ENCODE data around the gene RPS6KB2. TPM values are rescaled to one million over a fixed set of nuclear protein-coding genes. Genes with fewer than 3 reads are reported as not detected.

Gene RPS6KB2
- polyA plus RNA-seq, 1 donor from 2014 or later: 92.8 TPM

DNA sequence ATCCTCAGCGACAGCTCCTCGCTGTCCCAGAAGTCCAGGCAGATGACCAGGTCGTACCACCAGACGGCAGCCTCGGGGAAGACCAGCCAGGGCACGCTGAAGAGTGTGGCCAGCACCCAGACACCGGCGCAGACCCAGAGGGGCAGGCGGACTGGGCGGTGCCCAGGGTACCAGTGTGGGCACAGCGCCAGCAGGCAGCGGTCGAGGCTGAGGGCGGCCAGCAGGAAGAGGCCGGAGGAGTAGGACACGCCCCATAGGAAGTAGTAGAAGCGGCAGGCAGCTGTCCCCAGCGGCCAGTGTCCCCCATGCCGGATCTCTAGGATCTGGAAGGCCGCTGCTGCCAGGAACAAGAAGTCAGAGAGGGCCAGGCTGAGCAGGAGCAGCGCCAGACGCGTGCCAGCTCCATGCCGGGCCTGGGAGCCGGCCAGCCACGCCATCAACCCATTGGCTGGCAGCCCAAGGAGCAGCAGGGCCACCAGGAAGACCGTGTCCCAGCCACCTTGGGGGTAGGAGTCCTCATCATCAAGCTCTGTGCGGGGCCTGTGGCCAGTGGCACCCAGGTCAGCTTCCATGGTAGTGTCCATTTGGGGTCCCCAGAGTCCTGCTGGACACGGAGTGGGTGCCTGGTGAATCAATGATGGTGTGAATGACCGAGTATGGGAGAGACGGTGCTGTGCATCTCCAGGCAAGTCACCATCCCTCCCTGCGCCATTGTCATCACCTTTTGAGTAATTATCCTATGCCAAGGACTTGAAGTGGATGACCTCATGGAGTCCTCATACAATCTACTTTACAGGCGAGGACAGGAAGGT lies 24.1 kb downstream of the RPS6KB2 start, which contains the start of gene GPR152:
Gene GPR152 (minus strand): TSS at position 589 of the 812 bp plus-strand sequence. CDS start 5 bp downstream, at position 584.
- no peaks in the 10 kb centered on the region for H4K20me1 ChIP-seq (ENCODE audit: insufficient read depth)
- no peak within 1 kb of the TSS for H3K27ac ChIP-seq (ENCODE audit: low read length)
- H3K79me2 ChIP-seq (replicated peaks; ENCODE audit: insufficient read depth, low read length): no peaks in the 10 kb centered on the region
- TF ChIP-seq RAD21 (conservative IDR thresholded peaks at IDR 0.05) (no peak), EP300 (conservative IDR thresholded peaks at IDR 0.05; ENCODE audit: poor library complexity, severe bottlenecking) (no peak), EZH2 (IDR thresholded peaks at IDR 0.05; ENCODE audit: borderline replicate concordance, insufficient read depth, low read length, poor library complexity, severe bottlenecking) (no peak), TAF1 (IDR thresholded peaks at IDR 0.05; ENCODE audit: low read depth) (no peak), SMC3 (conservative IDR thresholded peaks at IDR 0.05; ENCODE audit: poor library complexity) (no peak), MXI1 (conservative IDR thresholded peaks at IDR 0.05; ENCODE audit: poor library complexity, severe bottlenecking) (no peak), POLR2AphosphoS5 (IDR thresholded peaks at IDR 0.05) (no peak)
- TF ChIP-seq, protein P1, sequence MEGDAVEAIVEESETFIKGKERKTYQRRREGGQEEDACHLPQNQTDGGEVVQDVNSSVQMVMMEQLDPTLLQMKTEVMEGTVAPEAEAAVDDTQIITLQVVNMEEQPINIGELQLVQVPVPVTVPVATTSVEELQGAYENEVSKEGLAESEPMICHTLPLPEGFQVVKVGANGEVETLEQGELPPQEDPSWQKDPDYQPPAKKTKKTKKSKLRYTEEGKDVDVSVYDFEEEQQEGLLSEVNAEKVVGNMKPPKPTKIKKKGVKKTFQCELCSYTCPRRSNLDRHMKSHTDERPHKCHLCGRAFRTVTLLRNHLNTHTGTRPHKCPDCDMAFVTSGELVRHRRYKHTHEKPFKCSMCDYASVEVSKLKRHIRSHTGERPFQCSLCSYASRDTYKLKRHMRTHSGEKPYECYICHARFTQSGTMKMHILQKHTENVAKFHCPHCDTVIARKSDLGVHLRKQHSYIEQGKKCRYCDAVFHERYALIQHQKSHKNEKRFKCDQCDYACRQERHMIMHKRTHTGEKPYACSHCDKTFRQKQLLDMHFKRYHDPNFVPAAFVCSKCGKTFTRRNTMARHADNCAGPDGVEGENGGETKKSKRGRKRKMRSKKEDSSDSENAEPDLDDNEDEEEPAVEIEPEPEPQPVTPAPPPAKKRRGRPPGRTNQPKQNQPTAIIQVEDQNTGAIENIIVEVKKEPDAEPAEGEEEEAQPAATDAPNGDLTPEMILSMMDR (IDR thresholded peaks at IDR 0.05; ENCODE audit: poor library complexity, severe bottlenecking): no peak
- TF ChIP-seq, protein P2, sequence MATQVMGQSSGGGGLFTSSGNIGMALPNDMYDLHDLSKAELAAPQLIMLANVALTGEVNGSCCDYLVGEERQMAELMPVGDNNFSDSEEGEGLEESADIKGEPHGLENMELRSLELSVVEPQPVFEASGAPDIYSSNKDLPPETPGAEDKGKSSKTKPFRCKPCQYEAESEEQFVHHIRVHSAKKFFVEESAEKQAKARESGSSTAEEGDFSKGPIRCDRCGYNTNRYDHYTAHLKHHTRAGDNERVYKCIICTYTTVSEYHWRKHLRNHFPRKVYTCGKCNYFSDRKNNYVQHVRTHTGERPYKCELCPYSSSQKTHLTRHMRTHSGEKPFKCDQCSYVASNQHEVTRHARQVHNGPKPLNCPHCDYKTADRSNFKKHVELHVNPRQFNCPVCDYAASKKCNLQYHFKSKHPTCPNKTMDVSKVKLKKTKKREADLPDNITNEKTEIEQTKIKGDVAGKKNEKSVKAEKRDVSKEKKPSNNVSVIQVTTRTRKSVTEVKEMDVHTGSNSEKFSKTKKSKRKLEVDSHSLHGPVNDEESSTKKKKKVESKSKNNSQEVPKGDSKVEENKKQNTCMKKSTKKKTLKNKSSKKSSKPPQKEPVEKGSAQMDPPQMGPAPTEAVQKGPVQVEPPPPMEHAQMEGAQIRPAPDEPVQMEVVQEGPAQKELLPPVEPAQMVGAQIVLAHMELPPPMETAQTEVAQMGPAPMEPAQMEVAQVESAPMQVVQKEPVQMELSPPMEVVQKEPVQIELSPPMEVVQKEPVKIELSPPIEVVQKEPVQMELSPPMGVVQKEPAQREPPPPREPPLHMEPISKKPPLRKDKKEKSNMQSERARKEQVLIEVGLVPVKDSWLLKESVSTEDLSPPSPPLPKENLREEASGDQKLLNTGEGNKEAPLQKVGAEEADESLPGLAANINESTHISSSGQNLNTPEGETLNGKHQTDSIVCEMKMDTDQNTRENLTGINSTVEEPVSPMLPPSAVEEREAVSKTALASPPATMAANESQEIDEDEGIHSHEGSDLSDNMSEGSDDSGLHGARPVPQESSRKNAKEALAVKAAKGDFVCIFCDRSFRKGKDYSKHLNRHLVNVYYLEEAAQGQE (IDR thresholded peaks at IDR 0.05; ENCODE audit: borderline replicate concordance): no peak
- H3K9me2 ChIP-seq (ENCODE audit: insufficient read depth, low read length): no peaks in the 10 kb centered on the region
- no peaks in the 10 kb centered on the region for H3K36me3 ChIP-seq (ENCODE audit: insufficient read depth, low read length)
- H3K9ac ChIP-seq (ENCODE audit: low read length): no peak within 1 kb of the TSS
- H3K9me3 ChIP-seq (ENCODE audit: low read length): no peaks in the 10 kb centered on the region
- H2AFZ ChIP-seq (ENCODE audit: low read depth, low read length): no peak within 1 kb of the TSS
- H3F3A ChIP-seq (ENCODE audit: insufficient read depth, low read length, poor library complexity, severe bottlenecking): no peaks in the 10 kb centered on the region
- H3K4me3 ChIP-seq (ENCODE audit: low read length): no peak within 1 kb of the TSS
- no peak within 1 kb of the TSS for H3K4me2 ChIP-seq (ENCODE audit: low read length)
- no peaks in the 10 kb centered on the region for H3K27me3 ChIP-seq (ENCODE audit: insufficient read depth, low read depth, low read length)

DNA sequence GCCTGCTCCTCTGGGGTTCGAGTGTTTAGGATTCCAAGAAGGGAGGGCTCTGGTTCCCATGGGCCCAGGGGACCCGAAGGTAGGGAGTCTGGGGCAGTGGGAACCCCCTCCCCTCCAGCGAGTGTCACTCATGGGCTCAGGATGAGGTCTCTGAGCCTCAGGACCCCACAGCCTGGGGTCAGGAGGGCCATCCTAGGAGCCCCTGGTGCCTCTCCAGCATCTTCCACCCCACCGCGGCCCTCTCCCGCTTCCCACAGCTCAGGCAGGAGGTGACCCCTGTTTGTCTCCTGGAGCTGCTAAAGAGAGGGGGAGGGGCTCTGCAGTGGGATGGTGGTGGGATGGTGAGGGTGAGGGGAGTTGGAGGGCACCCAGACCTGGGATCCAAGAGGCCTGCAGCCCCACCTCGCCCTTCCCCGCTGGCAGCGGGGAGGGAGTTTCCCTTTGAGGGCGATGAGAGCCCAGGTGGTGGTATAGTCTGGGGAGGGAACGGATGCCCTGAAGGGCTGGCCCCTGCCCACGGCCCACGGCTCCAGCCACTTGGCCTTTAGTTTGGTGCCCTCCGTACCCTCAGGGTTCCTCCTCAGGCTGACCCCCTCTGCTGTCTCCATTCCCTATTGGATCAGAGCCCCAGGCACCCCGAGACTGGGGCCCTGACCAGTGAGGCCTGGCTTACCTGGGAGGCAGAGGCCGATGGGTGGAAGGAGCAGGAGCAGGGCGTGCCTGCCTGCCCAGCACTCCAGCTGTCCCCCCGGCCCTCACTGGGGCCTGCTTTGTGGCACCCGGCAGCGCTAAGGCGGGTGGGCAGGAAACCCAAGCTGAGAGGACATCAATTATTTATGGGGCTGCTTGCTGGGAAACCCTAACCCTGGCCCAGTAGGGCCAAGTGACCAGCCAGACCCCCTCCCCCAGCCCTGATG lies 25.8 kb downstream of the RPS6KB2 start:
- Histone ChIP-seq H3K9me3 (ENCODE audit: low read length) (no peaks in the 10 kb centered on the region), H3K27me3 (ENCODE audit: insufficient read depth, low read depth, low read length) (no peaks in the 10 kb centered on the region), H3K9me2 (ENCODE audit: insufficient read depth, low read length) (no peaks in the 10 kb centered on the region), H3K9ac (ENCODE audit: low read length) (no peak overlapping the region), H2AFZ (ENCODE audit: low read depth, low read length) (no peak overlapping the region), H3K36me3 (ENCODE audit: insufficient read depth, low read length) (no peaks in the 10 kb centered on the region), H4K20me1 (ENCODE audit: insufficient read depth) (no peaks in the 10 kb centered on the region), H3K4me2 (ENCODE audit: low read length) (no peak overlapping the region), H3K27ac (ENCODE audit: low read length) (no peak overlapping the region), H3K4me3 (ENCODE audit: low read length) (no peak overlapping the region), H3F3A (ENCODE audit: insufficient read depth, low read length, poor library complexity, severe bottlenecking) (no peaks in the 10 kb centered on the region), H3K79me2 (replicated peaks; ENCODE audit: insufficient read depth, low read length) (no peaks in the 10 kb centered on the region)
- TF ChIP-seq MXI1 (conservative IDR thresholded peaks at IDR 0.05; ENCODE audit: poor library complexity, severe bottlenecking): no peak
- TF ChIP-seq, protein P1 (IDR thresholded peaks at IDR 0.05; ENCODE audit: poor library complexity, severe bottlenecking): no peak
- TF ChIP-seq EZH2 (IDR thresholded peaks at IDR 0.05; ENCODE audit: borderline replicate concordance, insufficient read depth, low read length, poor library complexity, severe bottlenecking): no peak
- no peak for TF ChIP-seq EP300 (conservative IDR thresholded peaks at IDR 0.05; ENCODE audit: poor library complexity, severe bottlenecking)
- TF ChIP-seq RAD21 (conservative IDR thresholded peaks at IDR 0.05): no peak
- TF ChIP-seq TAF1 (IDR thresholded peaks at IDR 0.05; ENCODE audit: low read depth): no peak
- no peak for TF ChIP-seq POLR2AphosphoS5 (IDR thresholded peaks at IDR 0.05)
- TF ChIP-seq, protein P2 (IDR thresholded peaks at IDR 0.05; ENCODE audit: borderline replicate concordance): no peak
- TF ChIP-seq SMC3 (conservative IDR thresholded peaks at IDR 0.05; ENCODE audit: poor library complexity): no peak
